Sigmoid colon (tissue), 7 donors: ENCODE measurements around the gene PRTFDC1. TPM values are rescaled to one million over a fixed set of nuclear protein-coding genes. Genes with fewer than 3 reads are reported as not detected.
"Not testable (repeated sequence)": the region's sequence is repeated elsewhere in the genome, so short reads cannot be mapped to it uniquely, and the experiment has no call there.

Source experiments
- DNase-seq: peaks from one replicate; pipeline ENCODE4 v3.0.0-alpha.2; 2019
- H3K27ac ChIP-seq, 4 donors: fragments of 200-600 bp; sonication (generic); one replicate each; pipeline ENCODE4 v1.5.1; 2016 to 2019; ENCODE audit warnings: mild to moderate bottlenecking in 1 of 4
- H3K27me3 ChIP-seq, 3 donors: fragments of 200-600 bp; sonication (generic); one replicate each; pipeline ENCODE4 v1.5.1; 2019; ENCODE audit warnings: mild to moderate bottlenecking in 1 of 3
- H3K36me3 ChIP-seq, 4 donors: fragments of 200-600 bp; sonication (generic); one replicate each; pipeline ENCODE4 v1.5.1; 2016 to 2019
- H3K4me1 ChIP-seq, 4 donors: fragments of 200-600 bp; sonication (generic); one replicate each; pipeline ENCODE4 v1.5.1; 2017 to 2019
- H3K4me3 ChIP-seq, 4 donors: fragments of 200-600 bp; sonication (generic); one replicate each; pipeline ENCODE4 v1.5.1; 2017 to 2019; ENCODE audit warnings: mild to moderate bottlenecking in 2 of 4, moderate library complexity in 1 of 4
- H3K9me3 ChIP-seq, 4 donors: fragments of 200-600 bp in 3 of 4; sonication (generic) in 3 of 4; one replicate each; pipeline versions ENCODE4 v1.5.1 to v1.6.1; 2013 to 2019
- CTCF ChIP-seq, 4 experiments: fragments of 450-650 bp in 3 of 4; fragments of 200-600 bp in 1 of 4; IDR thresholded peaks; one replicate each; pipeline ENCODE4 v1.5.1; 2016 to 2019; ENCODE audit warnings: antibody characterized with exemption in 4 of 4, mild to moderate bottlenecking in 3 of 4, moderate library complexity in 2 of 4
- EP300 ChIP-seq, 4 donors: sonication (generic); formaldehyde crosslinking; IDR thresholded peaks; one replicate each; pipeline ENCODE4 v1.6.1; 2017; ENCODE audit warnings: antibody characterized with exemption in 4 of 4
- POLR2A ChIP-seq, 2 donors: fragments of 450-650 bp; IDR thresholded peaks; one replicate each; pipeline ENCODE4 v1.6.1; 2016; ENCODE audit warnings: antibody characterized with exemption in 2 of 2, mild to moderate bottlenecking in 2 of 2, moderate library complexity in 2 of 2
- POLR2AphosphoS5 ChIP-seq, 4 donors: sonication (generic); formaldehyde crosslinking; IDR thresholded peaks; one replicate each; pipeline ENCODE4 v1.6.1; 2017; ENCODE audit warnings: antibody characterized with exemption in 4 of 4
- WGBS, 2 donors: extraction: QIAGEN DNeasy Blood & Tissue Kit; methylation state at CpG; one replicate each; pipeline ENCODE4 v1.1.7; 2013; 5-methylcytosine and 5-hydroxymethylcytosine counted together
- intact Hi-C: fragments of 100-400 bp; cut with DNase I; formaldehyde crosslinking; loops from one replicate; pipeline ENCODE4 v1.15.1; 2023
- polyA plus RNA-seq, 3 donors: library from polyadenylated mRNA; stranded (reverse); fragments of 200-250 nt; gene quantifications; one replicate each; pipeline ENCODE4 v1.2.3, GENCODE V29; 2013
- total RNA-seq, 4 donors: library from RNA; depleted of rRNA; stranded (reverse); fragments of >200 nt; gene quantifications; one replicate each; pipeline ENCODE4 v1.1.0, GENCODE V29; 2016
- donor health status: healthy with polysubstance abuse.
- donor health status: Bipolar disorder and iron deficiency.
- donor health status: healthy.

PRTFDC1 gene
- total and polyA plus RNA-seq, 7 donors = 6.0 to 17.2 (median 9.6) TPM

- intact Hi-C loops = no loop called here
- no peaks in the 10 kb centered on the region for H3K36me3 ChIP-seq
- no peak overlapping the region for H3K27ac ChIP-seq
- TF ChIP-seq EP300 (IDR thresholded peaks at IDR 0.05) = no peak
- TF ChIP-seq CTCF (IDR thresholded peaks at IDR 0.05) = no peak
- 21 to 66% methylated on average over 4 of the region's 4 CpGs for WGBS, 2 donors
- H3K4me3 ChIP-seq = no peak overlapping the region
- no peaks in the 10 kb centered on the region for H3K27me3 ChIP-seq
- no peaks in the 10 kb centered on the region for H3K9me3 ChIP-seq
- no peak for DNase-seq
- peaks cover 0 to 29% (median 19%) of the 10 kb centered on the region in 4 donors for H3K4me1 ChIP-seq
These were observed 9.2 kb upstream of the PRTFDC1 start for GRCh38 chr10:24961582-24961981.

- Histone ChIP-seq H3K27me3 (no peaks in the 10 kb centered on the region), H3K36me3 (no peaks in the 10 kb centered on the region), H3K4me1 (peaks cover 0 to 29% (median 19%) of the 10 kb centered on the region in 4 donors), H3K4me3 (no peak overlapping the region), H3K9me3 (no peaks in the 10 kb centered on the region), H3K27ac (peak overlapping the region; percentile 63 to 76 (median 71))
- intact Hi-C loops = loop anchor here (10.0 kb wide), 1 partner anchor 315 kb away; no protein-coding TSS in a partner anchor
- DNase-seq = no peak
- TF ChIP-seq POLR2A (IDR thresholded peaks at IDR 0.05) = no peak
- no peak for TF ChIP-seq POLR2AphosphoS5 (IDR thresholded peaks at IDR 0.05)
- TF ChIP-seq EP300 (IDR thresholded peaks at IDR 0.05) = no peak
- no peak for TF ChIP-seq CTCF (IDR thresholded peaks at IDR 0.05)
- 80 to 87% methylated on average over 3 of the region's 3 CpGs for WGBS, 2 donors
These were observed 7.0 kb upstream of the PRTFDC1 start for GRCh38 chr10:24959382-24959730.

GRCh38 chr10:24958721-24959381 lies 6.4 kb upstream of the PRTFDC1 start:
- no peaks in the 10 kb centered on the region for H3K9me3 ChIP-seq
- no peak overlapping the region for H3K4me3 ChIP-seq
- intact Hi-C loops = loop anchor here (10.0 kb wide), 1 partner anchor 314 kb away; no protein-coding TSS in a partner anchor
- H3K4me1 ChIP-seq = peaks cover 0 to 30% (median 19%) of the 10 kb centered on the region in 4 donors
- H3K27me3 ChIP-seq = no peaks in the 10 kb centered on the region
- DNase-seq = peak; percentile 82
- H3K27ac ChIP-seq = peak overlapping the region; percentile 63 to 76 (median 71)
- WGBS, 2 donors = 63 to 69% methylated on average over 5 of the region's 5 CpGs
- H3K36me3 ChIP-seq = no peaks in the 10 kb centered on the region
- TF ChIP-seq CTCF (IDR thresholded peaks at IDR 0.05) (peak in 1 of 4 experiments; percentile 23), POLR2AphosphoS5 (IDR thresholded peaks at IDR 0.05) (peak in 3 of 4 donors; percentile 54 to 77 (median 71)), EP300 (IDR thresholded peaks at IDR 0.05) (no peak), POLR2A (IDR thresholded peaks at IDR 0.05) (no peak)

DNA sequence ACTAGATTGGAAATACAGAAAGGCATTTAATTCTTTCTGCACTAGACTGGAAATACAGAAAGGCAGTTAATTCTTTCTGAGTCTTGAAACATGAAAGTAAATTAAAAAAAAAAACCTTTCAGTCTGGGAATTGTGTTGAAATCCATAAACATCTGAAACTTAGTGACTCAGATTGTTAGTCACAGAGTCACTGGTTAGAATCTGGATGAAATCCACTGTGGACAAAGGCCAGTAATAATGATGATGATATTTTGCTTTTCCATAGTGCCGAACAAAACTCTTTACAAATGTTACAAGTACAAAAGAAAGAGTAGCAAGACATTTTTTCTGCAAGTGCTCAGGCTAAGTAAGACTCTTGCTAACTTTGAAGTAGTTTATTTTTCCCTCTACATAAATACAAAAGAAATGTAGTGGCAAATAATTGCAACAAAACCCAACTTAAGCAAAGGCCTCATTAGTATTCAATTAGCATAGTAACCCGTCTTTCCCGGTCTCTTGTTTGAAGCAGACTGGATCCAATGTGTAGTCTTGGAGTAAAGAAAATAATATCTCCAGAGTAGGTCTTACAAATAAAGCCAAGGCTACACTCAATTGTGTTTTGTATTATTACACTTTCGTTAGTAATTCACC lies 5.8 kb upstream of the PRTFDC1 start:
- Histone ChIP-seq H3K36me3 (no peaks in the 10 kb centered on the region), H3K4me3 (no peak overlapping the region), H3K9me3 (no peaks in the 10 kb centered on the region), H3K27me3 (no peaks in the 10 kb centered on the region), H3K27ac (peak overlapping the region; percentile 63 to 76 (median 71)), H3K4me1 (peaks cover 0 to 36% (median 22%) of the 10 kb centered on the region in 4 donors)
- WGBS, 2 donors = 65 to 87% methylated on average over 4 of the region's 4 CpGs
- intact Hi-C loops = loop anchor here (10.0 kb wide), 1 partner anchor 313 kb away; no protein-coding TSS in a partner anchor
- TF ChIP-seq POLR2AphosphoS5 (IDR thresholded peaks at IDR 0.05) (peak; percentile 49 to 64 (median 60)), POLR2A (IDR thresholded peaks at IDR 0.05) (no peak), EP300 (IDR thresholded peaks at IDR 0.05) (peak in 1 of 4 donors; percentile 41)
- no peak for DNase-seq

- H3K4me1 ChIP-seq = peaks cover 0 to 39% (median 27%) of the 10 kb centered on the region in 4 donors
- intact Hi-C loops = loop anchor here (10.0 kb wide), 1 partner anchor 313 kb away; no protein-coding TSS in a partner anchor
- DNase-seq, H3K36me3 ChIP-seq, H3K9me3 ChIP-seq, H3K4me3 ChIP-seq, H3K27me3 ChIP-seq: not testable (repeated sequence)
- H3K27ac ChIP-seq = peak overlapping the region; percentile 63 to 76 (median 71)
- WGBS, 2 donors = 82 to 91% methylated on average over 6 of the region's 6 CpGs
These were observed 5.2 kb upstream of the PRTFDC1 start for GRCh38 chr10:24957624-24958051.
